ENCODE measurements around the gene HOXD10.

Gene HOXD10

GRCh38 chr2:176097820-176098365 lies 18.7 kb upstream of the HOXD10 start:
- ChIA-PET POLR2A (no interaction called here), CTCF (interaction anchor here (0.5 to 6.3 kb wide), 27 partner anchors 9 to 1403 kb away, joined by 3 to 93 read pairs (median 6); partner anchors contain the start of genes EVX2 and HOXD9)
- no peak for DNase-seq (ENCODE audit: low read depth, low spot score)
- no peak for TF ChIP-seq CTCF (IDR thresholded peaks at IDR 0.05; ENCODE audit: insufficient read depth, low read length, missing control alignments)
- no peak overlapping the region for H3K4me3 ChIP-seq (ENCODE audit: low read depth, low read length)

- CTCF ChIA-PET = interaction anchor here (0.7 to 6.3 kb wide), 12 partner anchors 10 to 1399 kb away, joined by 3 to 93 read pairs (median 16); partner anchors contain the start of gene EVX2
- DNase-seq (ENCODE audit: low read depth, low spot score) = no peak
- H3K4me3 ChIP-seq (ENCODE audit: low read depth, low read length) = no peak overlapping the region
- no peak for TF ChIP-seq CTCF (IDR thresholded peaks at IDR 0.05; ENCODE audit: insufficient read depth, low read length, missing control alignments)
- POLR2A ChIA-PET = no interaction called here
These were observed 18.0 kb upstream of the HOXD10 start for GRCh38 chr2:176098366-176099158.

- CTCF ChIA-PET = interaction anchor here (4.4 to 6.3 kb wide), 3 partner anchors 13 to 848 kb away, joined by 39 to 93 read pairs (median 82); no protein-coding TSS in a partner anchor
- no peak for TF ChIP-seq CTCF (IDR thresholded peaks at IDR 0.05; ENCODE audit: insufficient read depth, low read length, missing control alignments)
- H3K4me3 ChIP-seq (ENCODE audit: low read depth, low read length) = no peak overlapping the region
- POLR2A ChIA-PET = no interaction called here
- DNase-seq (ENCODE audit: low read depth, low spot score) = no peak
These were observed 17.3 kb upstream of the HOXD10 start for GRCh38 chr2:176099159-176099727.

GRCh38 chr2:176099728-176100546 lies 16.6 kb upstream of the HOXD10 start, which contains the start of gene HOXD12:
Gene HOXD12, plus strand, starts transcription at chr2:176099795. Its CDS starts 7 bp downstream, at chr2:176099802.
- H3K4me3 ChIP-seq (ENCODE audit: low read depth, low read length) = no peak within 1 kb of the TSS
- CTCF ChIA-PET = interaction anchor here (6.3 kb wide), 1 partner anchor 733 kb away, joined by 82 read pairs; no protein-coding TSS in a partner anchor
- POLR2A ChIA-PET = no interaction called here

GRCh38 chr2:176100547-176101140 lies 15.9 kb upstream of the HOXD10 start:
- no peak for DNase-seq (ENCODE audit: low read depth, low spot score)
- ChIA-PET POLR2A (no interaction called here), CTCF (no interaction called here)
- no peak for TF ChIP-seq CTCF (IDR thresholded peaks at IDR 0.05; ENCODE audit: insufficient read depth, low read length, missing control alignments)
- no peak overlapping the region for H3K4me3 ChIP-seq (ENCODE audit: low read depth, low read length)

More at GRCh38 chr2:176099728-176100546, 16.6 kb upstream of the HOXD10 start, which contains the start of gene HOXD12:
- TF ChIP-seq CTCF (IDR thresholded peaks at IDR 0.05; ENCODE audit: insufficient read depth, low read length, missing control alignments) = no peak
- DNase-seq (ENCODE audit: low read depth, low spot score) = no peak
